Gastroesophageal sphincter (tissue), 4 donors: ENCODE data around the gene ZNF814. TPM values are rescaled to one million over a fixed set of nuclear protein-coding genes. Genes with fewer than 3 reads are reported as not detected.
"Not testable (repeated sequence)": the region's sequence is repeated elsewhere in the genome, so short reads cannot be mapped to it uniquely, and the experiment has no call there.

Experiments used
- ATAC-seq: fragments of 150-250 bp; one replicate; pipeline ENCODE4 v1.9.1; 2016; ENCODE audit warnings: mild to moderate bottlenecking, moderate library complexity
- H3K27ac ChIP-seq, 4 donors: fragments of 200-600 bp; sonication (generic) in 3 of 4; 1 replicate in 3 of 4; 2 replicates in 1 of 4; pipeline ENCODE4 v1.5.1; 2016 to 2019
- H3K27me3 ChIP-seq: fragments of 200-600 bp; sonication (generic); one replicate; pipeline ENCODE4 v1.5.1; 2019
- H3K36me3 ChIP-seq, 2 donors: fragments of 200-600 bp; sonication (generic); one replicate each; pipeline ENCODE4 v1.5.1; 2019; ENCODE audit warnings: control low read depth in 1 of 2
- H3K4me1 ChIP-seq, 3 donors: fragments of 200-600 bp; sonication (generic); 1 replicate in 2 of 3; 2 replicates in 1 of 3; pipeline ENCODE4 v1.5.1; 2016 to 2019; ENCODE audit warnings: control low read depth in 2 of 3
- H3K4me3 ChIP-seq, 2 donors: fragments of 200-600 bp; sonication (generic); one replicate each; pipeline ENCODE4 v1.5.1; 2019; ENCODE audit warnings: mild to moderate bottlenecking in 1 of 2, moderate library complexity in 1 of 2
- H3K9me3 ChIP-seq, 3 donors: fragments of 200-600 bp; sonication (generic); one replicate each; pipeline ENCODE4 v1.5.1; 2017 to 2019; ENCODE audit warnings: control low read depth in 2 of 3
- EP300 ChIP-seq: sonication (generic); formaldehyde crosslinking; IDR thresholded peaks from one replicate; pipeline ENCODE4 v1.6.1; 2017; ENCODE audit warnings: antibody characterized with exemption, mild to moderate bottlenecking
- POLR2A ChIP-seq, 2 donors: fragments of 450-650 bp; IDR thresholded peaks; one replicate each; pipeline ENCODE4 v1.6.1; 2017; ENCODE audit warnings: antibody characterized with exemption in 2 of 2, mild to moderate bottlenecking in 2 of 2, moderate library complexity in 1 of 2
- POLR2AphosphoS5 ChIP-seq: sonication (generic); formaldehyde crosslinking; IDR thresholded peaks from one replicate; pipeline ENCODE4 v1.6.1; 2017; ENCODE audit warnings: antibody characterized with exemption
- WGBS, 2 donors: methylation state at CpG; one replicate each; pipeline ENCODE4 v1.1.5; 2018; ENCODE audit warnings: low coverage in 1 of 2; 5-methylcytosine and 5-hydroxymethylcytosine counted together
- total RNA-seq, 4 donors: library from RNA; depleted of rRNA; stranded (reverse); fragments of >200 nt; gene quantifications; one replicate each; pipeline ENCODE4 v1.1.0, GENCODE V29; 2016
- TF ChIP-seq, protein P1 (sequence below), 4 experiments: fragments of 200-600 bp in 2 of 4; fragments of 450-650 bp in 2 of 4; sonication (generic) in 1 of 4; IDR thresholded peaks; one replicate each; pipeline ENCODE4 v1.5.1; 2017 to 2019; ENCODE audit warnings: antibody characterized with exemption in 4 of 4, mild to moderate bottlenecking in 2 of 4, moderate library complexity in 2 of 4

Gene ZNF814
- total RNA-seq, 4 donors from 2014 or later = 4.9 to 13.5 (median 9.6) TPM

DNA sequence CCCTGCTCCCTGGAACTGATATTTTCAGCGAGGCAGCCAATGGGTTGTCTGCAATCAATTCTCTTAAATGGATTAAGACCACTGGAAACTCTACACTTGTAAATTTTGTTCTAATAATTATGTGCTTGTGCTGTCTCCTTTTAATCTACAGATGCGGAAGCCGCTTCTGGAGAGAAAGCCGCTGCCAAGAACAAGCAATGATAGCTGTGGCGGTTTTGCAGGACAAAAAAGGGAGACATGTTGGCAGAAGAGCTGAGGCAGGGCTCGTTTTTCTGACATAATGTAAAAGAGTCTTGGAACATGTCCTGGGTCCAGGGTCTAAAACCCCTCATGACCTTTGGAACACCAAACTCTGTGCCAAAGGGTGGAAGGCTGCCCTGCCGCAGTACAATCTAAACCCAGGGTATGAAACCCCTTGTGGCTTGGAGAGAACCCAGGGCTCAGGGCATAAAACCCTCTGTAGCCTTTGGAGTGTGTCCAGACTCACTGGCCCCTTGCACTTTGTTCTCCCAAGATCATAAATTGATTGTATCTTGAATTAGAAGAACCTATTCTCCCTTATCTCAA, 14.9 kb upstream of the ZNF814 start:
- H3K36me3 ChIP-seq = peaks cover 0 to 29% of the 10 kb centered on the region in 2 donors
- no peak for ATAC-seq

DNA sequence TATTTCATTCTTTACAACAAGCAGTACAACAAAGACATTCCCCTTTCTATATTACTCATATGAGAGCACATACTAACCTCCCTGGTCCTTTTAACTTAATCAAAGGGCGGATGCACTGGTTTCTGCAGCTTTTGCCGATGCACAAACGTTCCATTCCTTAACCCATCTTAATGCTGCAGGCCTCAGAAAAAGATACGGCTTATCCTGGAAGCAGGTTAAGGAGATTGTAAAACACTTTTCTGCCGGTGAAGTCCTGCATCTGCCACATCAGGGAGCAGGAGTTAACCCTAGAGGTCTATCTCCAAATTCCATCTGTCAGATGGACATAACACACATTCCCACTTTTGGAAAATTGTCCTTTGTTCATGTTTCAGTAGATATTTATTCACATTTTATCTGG, 11.5 kb upstream of the ZNF814 start:
- H3K4me3 ChIP-seq = no peak overlapping the region
- WGBS, 2 donors = 19 to 33% methylated on average over 4 of the region's 5 CpGs
- H3K27me3 ChIP-seq = no peaks in the 10 kb centered on the region
- H3K9me3 ChIP-seq = peaks cover 0 to 28% (median 0%) of the 10 kb centered on the region in 3 donors
- peaks cover 0 to 9% (median 0%) of the 10 kb centered on the region in 3 donors for H3K4me1 ChIP-seq
- ATAC-seq = no peak
- H3K36me3 ChIP-seq = peaks cover 0 to 11% of the 10 kb centered on the region in 2 donors
- no peak overlapping the region for H3K27ac ChIP-seq
- TF ChIP-seq POLR2AphosphoS5 (no peak), POLR2A (IDR thresholded peaks at IDR 0.05) (no peak), EP300 (no peak)
- TF ChIP-seq, protein P1, sequence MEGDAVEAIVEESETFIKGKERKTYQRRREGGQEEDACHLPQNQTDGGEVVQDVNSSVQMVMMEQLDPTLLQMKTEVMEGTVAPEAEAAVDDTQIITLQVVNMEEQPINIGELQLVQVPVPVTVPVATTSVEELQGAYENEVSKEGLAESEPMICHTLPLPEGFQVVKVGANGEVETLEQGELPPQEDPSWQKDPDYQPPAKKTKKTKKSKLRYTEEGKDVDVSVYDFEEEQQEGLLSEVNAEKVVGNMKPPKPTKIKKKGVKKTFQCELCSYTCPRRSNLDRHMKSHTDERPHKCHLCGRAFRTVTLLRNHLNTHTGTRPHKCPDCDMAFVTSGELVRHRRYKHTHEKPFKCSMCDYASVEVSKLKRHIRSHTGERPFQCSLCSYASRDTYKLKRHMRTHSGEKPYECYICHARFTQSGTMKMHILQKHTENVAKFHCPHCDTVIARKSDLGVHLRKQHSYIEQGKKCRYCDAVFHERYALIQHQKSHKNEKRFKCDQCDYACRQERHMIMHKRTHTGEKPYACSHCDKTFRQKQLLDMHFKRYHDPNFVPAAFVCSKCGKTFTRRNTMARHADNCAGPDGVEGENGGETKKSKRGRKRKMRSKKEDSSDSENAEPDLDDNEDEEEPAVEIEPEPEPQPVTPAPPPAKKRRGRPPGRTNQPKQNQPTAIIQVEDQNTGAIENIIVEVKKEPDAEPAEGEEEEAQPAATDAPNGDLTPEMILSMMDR (IDR thresholded peaks at IDR 0.05) = no peak

More for the DNA sequence above, 14.9 kb upstream of the ZNF814 start:
- H3K4me1 ChIP-seq = peaks cover 0 to 9% (median 0%) of the 10 kb centered on the region in 3 donors
- H3K27me3 ChIP-seq = no peaks in the 10 kb centered on the region
- 55 to 69% methylated on average over 6 to 7 of the region's 7 CpGs for WGBS, 2 donors
- no peak overlapping the region for H3K27ac ChIP-seq
- peaks cover 0 to 45% (median 0%) of the 10 kb centered on the region in 3 donors for H3K9me3 ChIP-seq
- H3K4me3 ChIP-seq = no peak overlapping the region
- no peak for TF ChIP-seq POLR2A (IDR thresholded peaks at IDR 0.05)
- no peak for TF ChIP-seq POLR2AphosphoS5
- TF ChIP-seq, protein P1 (IDR thresholded peaks at IDR 0.05) = no peak
- TF ChIP-seq EP300 = no peak

DNA sequence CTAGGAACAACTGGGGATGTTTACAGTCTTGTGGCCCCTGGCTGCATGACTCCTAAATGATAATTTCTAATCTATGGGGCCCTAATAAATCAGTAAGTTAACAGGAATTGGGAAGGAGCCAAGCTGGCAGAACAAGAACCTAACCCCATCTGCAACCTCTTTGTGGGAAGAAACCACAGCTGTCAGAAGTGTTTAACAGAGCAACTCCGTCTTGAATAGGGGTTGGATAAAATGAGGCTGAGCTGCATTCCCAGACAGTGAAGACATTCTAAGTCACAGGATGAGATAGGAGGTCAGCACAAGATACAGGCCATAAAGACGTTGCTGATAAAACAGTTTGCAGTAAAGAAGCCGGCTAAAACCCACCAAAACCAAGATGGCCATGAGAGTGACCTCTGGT, 1.9 kb upstream of the ZNF814 start:
- not testable (repeated sequence) for H3K4me3 ChIP-seq, H3K27ac ChIP-seq, ATAC-seq, H3K27me3 ChIP-seq, H3K36me3 ChIP-seq
- Histone ChIP-seq H3K4me1 (peaks cover 0 to 21% (median 0%) of the 10 kb centered on the region in 3 donors), H3K9me3 (peaks cover 0 to 31% (median 0%) of the 10 kb centered on the region in 3 donors)
- WGBS, 2 donors = 33 to 64% methylated on average over 2 to 3 of the region's 3 CpGs

DNA sequence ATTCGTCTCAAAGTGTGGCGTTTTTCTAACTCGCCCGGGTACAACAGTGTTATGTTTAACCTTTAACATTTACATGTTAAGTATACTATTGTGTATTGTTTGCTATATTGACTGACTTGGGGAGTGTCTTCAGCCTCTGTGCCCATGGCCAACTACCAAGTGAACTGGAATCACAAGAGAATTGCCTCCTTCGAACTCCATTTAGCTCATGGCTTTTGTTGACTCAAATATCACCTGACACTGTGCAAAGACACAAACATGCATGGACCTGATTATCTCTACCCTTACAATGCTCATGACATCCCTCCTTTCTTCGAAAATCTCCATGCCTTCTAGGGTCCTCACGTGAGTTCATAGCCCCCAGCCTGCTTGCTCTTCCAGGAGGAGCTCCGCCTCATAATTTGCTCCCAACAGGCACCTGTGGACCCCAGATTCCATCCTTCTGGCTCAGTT, 704 bp downstream of the ZNF814 start:
- Histone ChIP-seq H3K27ac (peak overlapping the region in 3 of 4 donors; percentile 74 to 80 (median 77)), H3K36me3 (peaks cover 0 to 29% of the 10 kb centered on the region in 2 donors), H3K4me1 (peaks cover 0 to 21% (median 0%) of the 10 kb centered on the region in 3 donors), H3K4me3 (peak overlapping the region; percentile 40 to 65), H3K27me3 (no peaks in the 10 kb centered on the region), H3K9me3 (peaks cover 0 to 50% (median 0%) of the 10 kb centered on the region in 3 donors)
- ATAC-seq = no peak
- 1 to 10% methylated on average over 7 to 8 of the region's 8 CpGs for WGBS, 2 donors
- TF ChIP-seq, protein P1 (IDR thresholded peaks at IDR 0.05) = no peak
- TF ChIP-seq POLR2AphosphoS5 (no peak), EP300 (no peak), POLR2A (IDR thresholded peaks at IDR 0.05) (no peak)

DNA sequence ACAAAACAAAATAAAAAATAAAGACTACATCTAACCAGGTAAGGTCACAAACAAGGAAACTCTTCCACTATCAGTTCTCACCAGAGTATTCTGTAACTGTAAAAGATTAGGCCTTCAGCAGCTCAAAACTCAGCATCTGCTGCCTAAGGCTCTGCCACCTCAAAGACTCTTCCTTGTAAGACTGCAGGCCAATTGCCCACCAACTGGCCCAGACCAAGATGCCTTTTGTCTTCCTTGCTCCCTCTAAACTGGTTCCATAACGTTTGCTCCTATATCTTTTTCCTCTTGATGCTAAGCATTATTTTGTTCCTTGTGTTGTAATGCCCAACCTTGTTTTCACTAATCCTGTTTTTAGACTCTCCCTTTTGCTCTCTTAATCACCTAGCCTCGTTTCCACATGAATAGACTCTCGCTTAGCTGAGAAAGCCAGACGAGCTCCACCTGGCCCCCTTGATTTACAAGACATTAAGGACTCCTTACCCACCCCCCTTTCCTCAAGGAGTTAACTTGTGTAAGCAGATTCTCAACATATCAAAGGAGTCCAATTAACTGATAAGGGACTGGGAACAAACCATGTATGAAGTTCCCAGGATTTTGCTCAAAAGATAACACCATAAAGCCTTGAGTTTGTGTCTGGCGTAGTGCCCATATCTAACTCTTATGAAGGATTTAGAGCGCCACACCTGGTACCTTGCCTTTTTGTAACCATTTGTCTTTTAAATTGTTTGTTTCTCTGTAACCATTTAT, 1.5 kb downstream of the ZNF814 start:
- no peak overlapping the region for H3K27ac ChIP-seq
- 9 to 27% methylated on average over 4 to 6 of the region's 6 CpGs for WGBS, 2 donors
- H3K4me1 ChIP-seq = peaks cover 0 to 21% (median 0%) of the 10 kb centered on the region in 3 donors
- H3K9me3 ChIP-seq = peaks cover 0 to 44% (median 0%) of the 10 kb centered on the region in 3 donors
- peak overlapping the region in 1 of 2 donors; percentile 65 for H3K4me3 ChIP-seq
- no peaks in the 10 kb centered on the region for H3K27me3 ChIP-seq
- no peak for ATAC-seq
- TF ChIP-seq POLR2A (IDR thresholded peaks at IDR 0.05) = no peak
- TF ChIP-seq EP300 = no peak
- TF ChIP-seq, protein P1 (IDR thresholded peaks at IDR 0.05) = no peak
- no peak for TF ChIP-seq POLR2AphosphoS5
- peaks cover 0 to 34% of the 10 kb centered on the region in 2 donors for H3K36me3 ChIP-seq
